IMR-90 (cell line): ENCODE results near the gene HDDC2. TPM values are rescaled to one million over a fixed set of nuclear protein-coding genes. Genes with fewer than 3 reads are reported as not detected.

Experiments
- ATAC-seq: fragments of 200-7000 bp; cut with Tn5 transposase; 2 replicates; pipeline ENCODE4 v1.9.1; 2020; ENCODE audit warnings: low read depth, mild to moderate bottlenecking, moderate library complexity
- BruUV-seq: library from RNA; stranded (reverse); fragments of 400-500 nt; replicated peaks from 2 replicates; lab custom pipeline; 2021; lab: Mats Ljungman, UMichigan
- CTCF ChIA-PET: fragments of 300-600 bp; formaldehyde crosslinking; extraction: SDS; loops from one replicate; lab custom pipeline; 2021; ENCODE audit warnings: antibody characterized with exemption; lab: Yijun Ruan, JAX
- POLR2A ChIA-PET: fragments of 300-600 bp; sonication (Branson Sonifier 250); formaldehyde crosslinking; loops from one replicate; lab custom pipeline; 2022; ENCODE audit warnings: antibody characterized with exemption; ENCODE audit not compliant: unreplicated experiment; lab: Charles Lee
- DNase-seq: peaks from one replicate; pipeline ENCODE4 v3.0.0; 2013
- H2AFZ ChIP-seq: replicated peaks from 2 replicates; pipeline ENCODE3; 2013; ENCODE audit warnings: low read length, mild to moderate bottlenecking; ENCODE audit not compliant: poor library complexity
- H2AK5ac ChIP-seq: 2 replicates; pipeline ENCODE4 v1.6.1; 2013; ENCODE audit warnings: low read depth, low read length, inconsistent platforms
- H2AK9ac ChIP-seq: replicated peaks from 2 replicates; pipeline ENCODE3; 2013; ENCODE audit warnings: mild to moderate bottlenecking, low read depth, low read length, moderate library complexity; ENCODE audit not compliant: poor library complexity
- H2BK120ac ChIP-seq: 2 replicates; pipeline ENCODE4 v1.6.1; 2013; ENCODE audit warnings: low read depth, low read length, inconsistent platforms
- H2BK15ac ChIP-seq: 3 replicates; pipeline ENCODE4 v1.6.1; 2013; ENCODE audit warnings: low read depth, low read length, inconsistent platforms
- H2BK20ac ChIP-seq: 2 replicates; pipeline ENCODE4 v1.6.1; 2013; ENCODE audit warnings: low read depth, mild to moderate bottlenecking, inconsistent platforms, low read length, moderate library complexity
- H2BK5ac ChIP-seq: 2 replicates; pipeline ENCODE4 v1.6.1; 2013; ENCODE audit warnings: mild to moderate bottlenecking, low read depth, low read length, inconsistent platforms; ENCODE audit not compliant: poor library complexity, severe bottlenecking
- H3K14ac ChIP-seq: replicated peaks from 2 replicates; pipeline ENCODE4 v1.6.1; 2013; ENCODE audit warnings: low read depth, low read length, inconsistent platforms
- H3K18ac ChIP-seq: 2 replicates; pipeline ENCODE4 v1.6.1; 2013; ENCODE audit warnings: low read depth, low read length, control low read depth
- H3K23ac ChIP-seq: 2 replicates; pipeline ENCODE4 v1.6.1; 2013; ENCODE audit warnings: low read depth, low read length, inconsistent platforms
- H3K27ac ChIP-seq: 2 replicates; pipeline ENCODE4 v1.5.1; 2013; ENCODE audit warnings: mild to moderate bottlenecking, control low read depth, low read length; ENCODE audit not compliant: insufficient read depth
- H3K27me3 ChIP-seq: 2 replicates; pipeline ENCODE4 v1.6.1; 2013; ENCODE audit warnings: low read length; ENCODE audit not compliant: control insufficient read depth, insufficient read depth
- H3K36me3 ChIP-seq: 2 replicates; pipeline ENCODE4 v1.6.1; 2013; ENCODE audit warnings: low read length, mixed read lengths; ENCODE audit not compliant: control insufficient read depth, insufficient read depth
- H3K4ac ChIP-seq: 2 replicates; pipeline ENCODE4 v1.6.1; 2013; ENCODE audit warnings: low read depth, low read length, inconsistent platforms
- H3K4me1 ChIP-seq: 2 replicates; pipeline ENCODE4 v1.6.1; 2013; ENCODE audit warnings: low read length, mixed read lengths; ENCODE audit not compliant: control insufficient read depth, insufficient read depth
- H3K4me2 ChIP-seq: 2 replicates; pipeline ENCODE4 v1.6.1; 2013; ENCODE audit warnings: low read depth, mild to moderate bottlenecking, control low read depth, low read length, moderate library complexity
- H3K4me3 ChIP-seq: 2 replicates; pipeline ENCODE4 v1.5.1; 2013; ENCODE audit warnings: low read depth, mild to moderate bottlenecking, control low read depth, low read length, moderate library complexity; ENCODE audit not compliant: insufficient read depth
- H3K56ac ChIP-seq: 2 replicates; pipeline ENCODE4 v1.6.1; 2013; ENCODE audit warnings: low read length, inconsistent platforms; ENCODE audit not compliant: insufficient read depth; ENCODE audit errors: extremely low read depth
- H3K79me1 ChIP-seq, 2 experiments: 2 replicates each; pipeline ENCODE4 v1.6.1; 2013; ENCODE audit warnings: low read length in 2 of 2, inconsistent platforms in 1 of 2, low read depth in 1 of 2
- H3K9ac ChIP-seq: 2 replicates; pipeline ENCODE4 v1.6.1; 2013; ENCODE audit warnings: low read depth, low read length, control low read depth
- H3K9me1 ChIP-seq: 2 replicates; pipeline ENCODE4 v1.6.1; 2013; ENCODE audit warnings: low read length, inconsistent platforms; ENCODE audit not compliant: insufficient read depth
- H3K9me3 ChIP-seq: 2 replicates; pipeline ENCODE4 v1.6.1; 2013; ENCODE audit warnings: low read length; ENCODE audit not compliant: control insufficient read depth, insufficient read depth
- H4K20me1 ChIP-seq: 2 replicates; pipeline ENCODE4 v1.6.1; 2013; ENCODE audit warnings: low read length, inconsistent platforms; ENCODE audit not compliant: insufficient read depth
- H4K5ac ChIP-seq: 2 replicates; pipeline ENCODE4 v1.6.1; 2013; ENCODE audit warnings: mild to moderate bottlenecking, low read depth, low read length, control low read depth
- H4K8ac ChIP-seq, 2 experiments: 2 replicates each; pipeline ENCODE4 v1.6.1; 2013; ENCODE audit warnings: low read depth in 2 of 2, low read length in 2 of 2, control low read depth in 1 of 2, inconsistent platforms in 1 of 2
- H4K91ac ChIP-seq: 2 replicates; pipeline ENCODE4 v1.6.1; 2013; ENCODE audit warnings: low read depth, low read length, inconsistent platforms; ENCODE audit not compliant: insufficient read depth
- BHLHE40 ChIP-seq: fragments of 150-350 bp; IDR thresholded peaks from 2 replicates; pipeline ENCODE4 v1.6.1; 2016; ENCODE audit warnings: mild to moderate bottlenecking, low read depth, low read length
- CEBPB ChIP-seq: IDR thresholded peaks from 2 replicates; pipeline ENCODE4 v1.6.1; 2012; ENCODE audit warnings: low read depth, low read length, improper control_type of control experiment
- CHD1 ChIP-seq: IDR thresholded peaks from 2 replicates; pipeline ENCODE4 v1.6.1; 2012; ENCODE audit warnings: low read depth, low read length, improper control_type of control experiment
- FOS ChIP-seq: fragments of 150-350 bp; IDR thresholded peaks from 2 replicates; pipeline ENCODE4 v1.6.1; 2016; ENCODE audit warnings: low read depth, low read length
- MAFK ChIP-seq: IDR thresholded peaks from 2 replicates; pipeline ENCODE4 v1.6.1; 2012; ENCODE audit warnings: low read depth, low read length, improper control_type of control experiment
- MAZ ChIP-seq: IDR thresholded peaks from 2 replicates; pipeline ENCODE4 v1.6.1; 2012; ENCODE audit warnings: low read depth, mild to moderate bottlenecking, low read length, improper control_type of control experiment, moderate library complexity, borderline replicate concordance
- POLR2A ChIP-seq: IDR thresholded peaks from 2 replicates; pipeline ENCODE4 v1.6.1; 2012; ENCODE audit warnings: mild to moderate bottlenecking, low read depth, low read length
- RAD21 ChIP-seq: IDR thresholded peaks from 2 replicates; pipeline ENCODE4 v1.6.1; 2012; ENCODE audit warnings: low read length, improper control_type of control experiment
- RCOR1 ChIP-seq: IDR thresholded peaks from 2 replicates; pipeline ENCODE4 v1.6.1; 2012; ENCODE audit warnings: mild to moderate bottlenecking, low read length, improper control_type of control experiment; ENCODE audit not compliant: insufficient replicate concordance
- SMC3 ChIP-seq: fragments of 150-350 bp; IDR thresholded peaks from 2 replicates; pipeline ENCODE4 v1.6.1; 2016; ENCODE audit warnings: low read depth, mild to moderate bottlenecking, antibody characterized with exemption, low read length, moderate library complexity
- WGBS, 2 experiments: methylation state at CpG; one replicate each; pipeline versions ENCODE4 v1.1.5 to v1.1.7; 2013; ENCODE audit warnings: missing lambda C conversion rate in 2 of 2; ENCODE audit not compliant: insufficient read length in 1 of 2; ENCODE audit errors: extremely low coverage in 2 of 2; 5-methylcytosine and 5-hydroxymethylcytosine counted together
- dilution Hi-C: fragments of 300-500 bp; cut with HindIII; formaldehyde crosslinking; loops from one replicate; pipeline ENCODE4 v1.14.3; 2018; ENCODE audit warnings: low sequenced_read_pairs; ENCODE audit not compliant: unreplicated experiment
- in situ Hi-C: fragments of 300-500 bp; cut with MboI; formaldehyde crosslinking; loops from 3 replicates; pipeline ENCODE4 v1.14.3; 2019; ENCODE audit warnings: low sequenced_read_pairs, inconsistent platforms, mixed read lengths
- intact Hi-C: fragments of 100-400 bp; cut with micrococcal nuclease; formaldehyde crosslinking; loops from 2 replicates; pipeline ENCODE4 v1.10.0; 2022
- polyA plus RNA-seq, 3 experiments: library from polyadenylated mRNA; depleted of rRNA; stranded (reverse); fragments of >200 nt; gene quantifications; 2 replicates each; pipeline ENCODE4 v1.2.3, GENCODE V29; 2012; ENCODE audit warnings: low replicate concordance in 1 of 3
- total RNA-seq: library from RNA; depleted of rRNA; stranded (reverse); fragments of >200 nt; gene quantifications from 2 replicates; pipeline ENCODE4 v1.2.3, GENCODE V29; 2012
- TF ChIP-seq, protein P1 (sequence below): conservative IDR thresholded peaks from 2 replicates; pipeline ENCODE4 v1.5.1; 2012; ENCODE audit warnings: mild to moderate bottlenecking, low read depth, low read length, improper control_type of control experiment
- TF ChIP-seq, protein P2 (sequence below): fragments of 150-350 bp; IDR thresholded peaks from 2 replicates; pipeline ENCODE4 v1.6.1; 2017; ENCODE audit warnings: mild to moderate bottlenecking, antibody characterized with exemption, low read length, low read depth

The HDDC2 gene
- total and polyA plus RNA-seq, 2 of the 4 experiments (the other 2 are of a cell fraction) = 40.9 to 68.6 TPM

- Histone ChIP-seq H2BK15ac (0 out of 3 replicates have a peak overlapping the region, but pooled peaks have one; percentile 5), H2AFZ (no peak overlapping the region), H2BK20ac (no peak overlapping the region), H3K9ac (no peak overlapping the region), H3K4me1 (peaks cover 9% of the 10 kb centered on the region), H3K4me3 (no peak overlapping the region), H3K27me3 (no peaks in the 10 kb centered on the region), H3K56ac (no peak overlapping the region), H3K79me1 (peaks cover 6 to 7% of the 10 kb centered on the region in 2 experiments; a peak in 1 of 4 replicates), H3K14ac (no peak overlapping the region), H3K23ac (no peak overlapping the region), H3K36me3 (no peaks in the 10 kb centered on the region), H3K9me1 (no peaks in the 10 kb centered on the region; the same call in none of the 2 replicates), H2AK9ac (no peak overlapping the region), H4K91ac (no peak overlapping the region), H3K4ac (no peak overlapping the region), H4K20me1 (no peaks in the 10 kb centered on the region), H2AK5ac (no peak overlapping the region), H3K4me2 (peak overlapping the region; percentile 36; the same call in 1 of the 2 replicates), H3K9me3 (no peaks in the 10 kb centered on the region), H3K27ac (no peak overlapping the region), H3K18ac (peak overlapping the region; percentile 52; the same call in 1 of the 2 replicates), H4K8ac (no peak overlapping the region), H2BK120ac (no peak overlapping the region), H4K5ac (peak overlapping the region; percentile 33; the same call in 1 of the 2 replicates), H2BK5ac (no peak overlapping the region)
- DNase-seq (no peak), ATAC-seq (no peak)
- intact Hi-C loops = no loop called here
- dilution Hi-C loops = no loop called here
- POLR2A ChIA-PET = no interaction called here
- TF ChIP-seq MAFK (no peak), CEBPB (no peak), RAD21 (no peak), POLR2A (no peak), BHLHE40 (no peak), CHD1 (no peak), RCOR1 (no peak), MAZ (no peak), FOS (no peak), SMC3 (no peak)
- TF ChIP-seq, protein P1, sequence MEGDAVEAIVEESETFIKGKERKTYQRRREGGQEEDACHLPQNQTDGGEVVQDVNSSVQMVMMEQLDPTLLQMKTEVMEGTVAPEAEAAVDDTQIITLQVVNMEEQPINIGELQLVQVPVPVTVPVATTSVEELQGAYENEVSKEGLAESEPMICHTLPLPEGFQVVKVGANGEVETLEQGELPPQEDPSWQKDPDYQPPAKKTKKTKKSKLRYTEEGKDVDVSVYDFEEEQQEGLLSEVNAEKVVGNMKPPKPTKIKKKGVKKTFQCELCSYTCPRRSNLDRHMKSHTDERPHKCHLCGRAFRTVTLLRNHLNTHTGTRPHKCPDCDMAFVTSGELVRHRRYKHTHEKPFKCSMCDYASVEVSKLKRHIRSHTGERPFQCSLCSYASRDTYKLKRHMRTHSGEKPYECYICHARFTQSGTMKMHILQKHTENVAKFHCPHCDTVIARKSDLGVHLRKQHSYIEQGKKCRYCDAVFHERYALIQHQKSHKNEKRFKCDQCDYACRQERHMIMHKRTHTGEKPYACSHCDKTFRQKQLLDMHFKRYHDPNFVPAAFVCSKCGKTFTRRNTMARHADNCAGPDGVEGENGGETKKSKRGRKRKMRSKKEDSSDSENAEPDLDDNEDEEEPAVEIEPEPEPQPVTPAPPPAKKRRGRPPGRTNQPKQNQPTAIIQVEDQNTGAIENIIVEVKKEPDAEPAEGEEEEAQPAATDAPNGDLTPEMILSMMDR = no peak
- TF ChIP-seq, protein P2, sequence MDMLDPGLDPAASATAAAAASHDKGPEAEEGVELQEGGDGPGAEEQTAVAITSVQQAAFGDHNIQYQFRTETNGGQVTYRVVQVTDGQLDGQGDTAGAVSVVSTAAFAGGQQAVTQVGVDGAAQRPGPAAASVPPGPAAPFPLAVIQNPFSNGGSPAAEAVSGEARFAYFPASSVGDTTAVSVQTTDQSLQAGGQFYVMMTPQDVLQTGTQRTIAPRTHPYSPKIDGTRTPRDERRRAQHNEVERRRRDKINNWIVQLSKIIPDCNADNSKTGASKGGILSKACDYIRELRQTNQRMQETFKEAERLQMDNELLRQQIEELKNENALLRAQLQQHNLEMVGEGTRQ = no peak
- in situ Hi-C loops = no loop called here
- no TSS peak for BruUV-seq
- CTCF ChIA-PET = interaction anchor here (1.3 kb wide), 1 partner anchor 11 kb away, joined by 3 read pairs; no protein-coding TSS in a partner anchor
- 78% methylated on average over 2 of the region's 2 CpGs; no CpG with 5 or more reads in 1 of the 2 experiments for WGBS, 2 experiments
These were observed 42.4 kb downstream of the HDDC2 start for GRCh38 chr6:125259354-125259736.
